Progenitor cell of endocrine pancreas (in vitro differentiated cells): ENCODE data around the gene FMC1. TPM values are rescaled to one million over a fixed set of nuclear protein-coding genes. Genes with fewer than 3 reads are reported as not detected.

Experiments
- DNase-seq: peaks from one replicate; pipeline ENCODE4 v3.0.0; 2021; ENCODE audit warnings: low spot score; ENCODE audit not compliant: unreplicated experiment
- H3K27ac Mint-ChIP-seq: 2 replicates; pipeline ENCODE4 v1.8.0; 2021; ENCODE audit warnings: mild to moderate bottlenecking, moderate library complexity, mixed read lengths
- H3K27me3 Mint-ChIP-seq: 2 replicates; pipeline ENCODE4 v1.8.0; 2021; ENCODE audit warnings: mixed read lengths
- H3K36me3 Mint-ChIP-seq: 2 replicates; pipeline ENCODE4 v1.8.0; 2022; ENCODE audit warnings: mixed read lengths; ENCODE audit not compliant: insufficient read depth
- H3K4me1 Mint-ChIP-seq: 2 replicates; pipeline ENCODE4 v1.8.0; 2021; ENCODE audit warnings: low read depth, mixed read lengths
- H3K4me3 Mint-ChIP-seq: 2 replicates; pipeline ENCODE4 v1.8.0; 2021; ENCODE audit warnings: low read depth, mild to moderate bottlenecking, moderate library complexity, mixed read lengths
- H3K9me3 Mint-ChIP-seq: 2 replicates; pipeline ENCODE4 v1.8.0; 2021; ENCODE audit warnings: low read depth, mixed read lengths
- CTCF ChIP-seq: fragments of 200-600 bp; sonication (generic); IDR thresholded peaks from one replicate; pipeline ENCODE4 v1.5.0; 2021; ENCODE audit warnings: antibody characterized with exemption, mild to moderate bottlenecking; ENCODE audit not compliant: unreplicated experiment
- long read RNA-seq: library from polyadenylated mRNA; unstranded; transcript quantifications from one replicate; pipeline ENCODE4 v2.0.0, GENCODE V29; 2020
- total RNA-seq: library from RNA; stranded (reverse); gene quantifications from 2 replicates; pipeline ENCODE4 v1.2.1, GENCODE V29; 2021

FMC1 gene
- total RNA-seq, result 17.9 and 18.6 TPM in 2 replicates
- long read RNA-seq, transcript FMC1-201 (2 exons, 1,210 nt), result major isoform, 6 of 7 reads
- long read RNA-seq, partial matches to known transcripts, result 0 of 7 reads
- long read RNA-seq, other reads (novel, unspliced or antisense), result 0 of 7 reads

- no peaks in the 10 kb centered on the region for H3K27me3 Mint-ChIP-seq
- peak within 1 kb of the TSS; percentile 94 for H3K4me3 Mint-ChIP-seq
- peak; percentile 31 for TF ChIP-seq CTCF
- H3K9me3 Mint-ChIP-seq, result peaks cover 5% of the 10 kb centered on the region
- peaks cover 9% of the 10 kb centered on the region for H3K36me3 Mint-ChIP-seq
- H3K4me1 Mint-ChIP-seq, result peaks cover 11% of the 10 kb centered on the region
- DNase-seq, result peak; percentile 78
- peak within 1 kb of the TSS; percentile 100 for H3K27ac Mint-ChIP-seq
These were observed at the start of gene FMC1 for GRCh38 chr7:139341058-139341775. Gene FMC1, plus strand, starts transcription at chr7:139341337. Its CDS starts 48 bp downstream, at chr7:139341385.

GRCh38 chr7:139292821-139293220, 48.3 kb upstream of the FMC1 start:
- Mint-ChIP-seq H3K4me3 (no peak overlapping the region), H3K36me3 (peaks cover 12% of the 10 kb centered on the region), H3K27me3 (no peaks in the 10 kb centered on the region), H3K27ac (peak overlapping the region; percentile 62), H3K9me3 (no peaks in the 10 kb centered on the region), H3K4me1 (peaks cover 25% of the 10 kb centered on the region)
- no peak for TF ChIP-seq CTCF
- no peak for DNase-seq

GRCh38 chr7:139293534-139293933, 47.6 kb upstream of the FMC1 start:
- no peak for DNase-seq
- Mint-ChIP-seq H3K27me3 (no peaks in the 10 kb centered on the region), H3K9me3 (no peaks in the 10 kb centered on the region), H3K36me3 (peaks cover 5% of the 10 kb centered on the region), H3K4me3 (no peak overlapping the region), H3K4me1 (peaks cover 30% of the 10 kb centered on the region), H3K27ac (peak overlapping the region; percentile 76)
- TF ChIP-seq CTCF, result no peak

GRCh38 chr7:139294241-139294640, 46.9 kb upstream of the FMC1 start:
- TF ChIP-seq CTCF, result no peak
- no peaks in the 10 kb centered on the region for H3K9me3 Mint-ChIP-seq
- H3K4me3 Mint-ChIP-seq, result no peak overlapping the region
- DNase-seq, result no peak
- H3K27ac Mint-ChIP-seq, result peak overlapping the region; percentile 76
- peaks cover 37% of the 10 kb centered on the region for H3K4me1 Mint-ChIP-seq
- H3K36me3 Mint-ChIP-seq, result peaks cover 5% of the 10 kb centered on the region
- no peaks in the 10 kb centered on the region for H3K27me3 Mint-ChIP-seq

GRCh38 chr7:139294951-139295575, 46.1 kb upstream of the FMC1 start:
- Mint-ChIP-seq H3K27ac (peak overlapping the region; percentile 76), H3K4me1 (peaks cover 42% of the 10 kb centered on the region), H3K27me3 (no peaks in the 10 kb centered on the region), H3K9me3 (no peaks in the 10 kb centered on the region), H3K36me3 (peaks cover 6% of the 10 kb centered on the region), H3K4me3 (no peak overlapping the region)
- DNase-seq, result no peak
- no peak for TF ChIP-seq CTCF
